GM12878 (cell line): ENCODE data around the gene PTGES2. TPM values are rescaled to one million over a fixed set of nuclear protein-coding genes. Genes with fewer than 3 reads are reported as not detected.

Experiments
- ATAC-seq: fragments of 200-7000 bp; cut with Tn5 transposase; 3 replicates; pipeline ENCODE4 v1.9.1; 2020; ENCODE audit warnings: mild to moderate bottlenecking, moderate library complexity
- BruUV-seq: library from RNA; stranded (reverse); fragments of 400-500 nt; replicated peaks from 2 replicates; lab custom pipeline; 2021; lab: Mats Ljungman, UMichigan
- CTCF ChIA-PET: fragments of 300-600 bp; sonication (Branson Sonifier 250); formaldehyde crosslinking; extraction: SDS; loops from one replicate; lab custom pipeline; 2021; ENCODE audit warnings: inconsistent platforms; lab: Yijun Ruan, JAX
- POLR2A ChIA-PET: fragments of 350-600 bp; formaldehyde crosslinking; extraction: SDS; loops from one replicate; lab custom pipeline; 2021; ENCODE audit warnings: inconsistent platforms; lab: Charles Lee
- RAD21 ChIA-PET: fragments of 300-600 bp; sonication (Branson Sonifier 250); formaldehyde crosslinking; loops from one replicate; lab custom pipeline; 2023; ENCODE audit warnings: antibody characterized with exemption; ENCODE audit not compliant: unreplicated experiment; lab: Charles Lee
- SMC1A ChIA-PET: fragments of 300-600 bp; sonication (Branson Sonifier 250); formaldehyde crosslinking; loops from one replicate; lab custom pipeline; 2023; ENCODE audit not compliant: unreplicated experiment, uncharacterized antibody; lab: Charles Lee
- DNase-seq: peaks from one replicate; pipeline ENCODE4 v3.0.0-alpha.2; 2011; ENCODE audit warnings: low read depth, low spot score
- FAIRE-seq: peaks from 3 replicates; lab custom pipeline; 2011; peaks lifted over from hg19 to GRCh38; lab: Jason Lieb, UNC
- H2AFZ ChIP-seq: 2 replicates; pipeline ENCODE4 v1.6.0; 2011; ENCODE audit warnings: low read depth, low read length, control low read depth; ENCODE audit not compliant: control insufficient read depth
- H3K27ac ChIP-seq: 2 replicates; pipeline ENCODE4 v1.5.1; 2011; ENCODE audit warnings: control low read depth; ENCODE audit not compliant: control insufficient read depth, insufficient read depth
- H3K27me3 ChIP-seq, 2 experiments: replicated peaks in 1 of 2; 2 replicates each; pipeline versions ENCODE4 v1.6.0 to v1.6.1; 2011; ENCODE audit warnings: low read length in 1 of 2; ENCODE audit not compliant: control insufficient read depth in 2 of 2, insufficient read depth in 2 of 2
- H3K36me3 ChIP-seq, 2 experiments: 2 replicates each; pipeline ENCODE4 v1.5.1; 2011; ENCODE audit warnings: low read length in 1 of 2; ENCODE audit not compliant: control insufficient read depth in 2 of 2, insufficient read depth in 2 of 2
- H3K4me1 ChIP-seq: 2 replicates; pipeline ENCODE4 v1.6.1; 2011; ENCODE audit warnings: mild to moderate bottlenecking, low read length, moderate library complexity, mixed read lengths; ENCODE audit not compliant: control insufficient read depth, insufficient read depth
- H3K4me2 ChIP-seq: 2 replicates; pipeline ENCODE4 v1.6.0; 2011; ENCODE audit warnings: control low read depth; ENCODE audit not compliant: control insufficient read depth, insufficient read depth
- H3K4me3 ChIP-seq: fragments of 200-600 bp; sonication (generic); 2 replicates; pipeline ENCODE4 v1.5.1; 2016
- H3K79me2 ChIP-seq: 2 replicates; pipeline ENCODE4 v1.6.0; 2011; ENCODE audit warnings: low read length; ENCODE audit not compliant: control insufficient read depth, insufficient read depth
- H3K9ac ChIP-seq: 2 replicates; pipeline ENCODE4 v1.8.0; 2011; ENCODE audit warnings: low read length, control low read depth, mixed read lengths; ENCODE audit not compliant: control insufficient read depth, insufficient read depth
- H3K9me3 ChIP-seq: replicated peaks from 3 replicates; pipeline ENCODE4 v1.5.1; 2011; ENCODE audit warnings: mild to moderate bottlenecking, low read length; ENCODE audit not compliant: control insufficient read depth, insufficient read depth
- H4K20me1 ChIP-seq: 2 replicates; pipeline ENCODE4 v1.6.0; 2011; ENCODE audit not compliant: control insufficient read depth, insufficient read depth
- ETV6 ChIP-seq, 2 experiments: fragments of 450-650 bp in 1 of 2; IDR thresholded peaks in 1 of 2; conservative IDR thresholded peaks in 1 of 2; 2 replicates each; pipeline ENCODE4 v1.6.1; 2014; ENCODE audit warnings: antibody characterized with exemption in 1 of 2, borderline replicate concordance in 1 of 2, low read depth in 1 of 2, mild to moderate bottlenecking in 1 of 2, moderate library complexity in 1 of 2
- GABPA ChIP-seq: IDR thresholded peaks from 2 replicates; pipeline ENCODE4 v1.6.1; 2014; ENCODE audit warnings: antibody characterized with exemption, low read depth, mild to moderate bottlenecking, inconsistent platforms
- GATAD2B ChIP-seq: fragments of 450-650 bp; conservative IDR thresholded peaks from 2 replicates; pipeline ENCODE4 v1.6.1; 2017; ENCODE audit warnings: low read depth, mild to moderate bottlenecking, moderate library complexity
- HDAC2 ChIP-seq: fragments of 200-600 bp; sonication (generic); IDR thresholded peaks from 2 replicates; pipeline ENCODE4 v1.6.1; 2017
- HDAC6 ChIP-seq: fragments of 200-600 bp; sonication (generic); IDR thresholded peaks from one replicate; pipeline ENCODE4 v1.8.0; 2017; ENCODE audit warnings: antibody characterized with exemption; ENCODE audit not compliant: unreplicated experiment
- PML ChIP-seq: IDR thresholded peaks from 2 replicates; pipeline ENCODE4 v1.6.1; 2012; ENCODE audit warnings: low read length, inconsistent platforms
- RUNX3 ChIP-seq: IDR thresholded peaks from 2 replicates; pipeline ENCODE4 v1.6.1; 2012; ENCODE audit warnings: low read length, inconsistent platforms
- SIN3A ChIP-seq: IDR thresholded peaks from 2 replicates; pipeline ENCODE4 v1.6.1; 2012; ENCODE audit warnings: low read depth, low read length, improper control_type of control experiment
- SMC3 ChIP-seq: IDR thresholded peaks from 2 replicates; pipeline ENCODE4 v1.6.1; 2011; ENCODE audit warnings: low read length, improper control_type of control experiment, borderline replicate concordance
- SP1 ChIP-seq: IDR thresholded peaks from one replicate; pipeline ENCODE4 v1.6.1; 2011; ENCODE audit warnings: low read depth, low read length
- SUPT20H ChIP-seq: IDR thresholded peaks from 2 replicates; pipeline ENCODE4 v1.6.1; 2011; ENCODE audit warnings: low read depth, mild to moderate bottlenecking, low read length, moderate library complexity, borderline replicate concordance; ENCODE audit not compliant: control insufficient read depth
- ZBTB4 ChIP-seq: fragments of 450-650 bp; formaldehyde crosslinking; IDR thresholded peaks from 2 replicates; pipeline ENCODE4 v1.4.0; 2022; ENCODE audit warnings: mild to moderate bottlenecking, moderate library complexity
- WGBS: methylation state at CpG from one replicate; pipeline ENCODE4 v1.1.6; 2016; ENCODE audit warnings: low lambda C conversion rate; ENCODE audit not compliant: insufficient replicate concordance, insufficient coverage; ENCODE audit errors: missing lambda C conversion rate; 5-methylcytosine and 5-hydroxymethylcytosine counted together
- in situ Hi-C: fragments of 300-500 bp; cut with MboI; formaldehyde crosslinking; loops from 9 replicates; pipeline ENCODE4 v1.14.3; 2018; ENCODE audit warnings: mixed read lengths
- intact Hi-C: fragments of 100-400 bp; cut with micrococcal nuclease; formaldehyde crosslinking; loops from one replicate; pipeline ENCODE4 v1.14.2; 2022; ENCODE audit not compliant: unreplicated experiment
- polyA plus RNA-seq, 11 experiments: library from polyadenylated mRNA; depleted of rRNA in 4 of 11; unstranded in 6 of 11; stranded (reverse) in 5 of 11; fragments of >200 nt; fragmentation: Nextera tagmentation in 4 of 11; fragmentation: Illumina TruSeq in 1 of 11; extraction: Ambion mirVana in 4 of 11; extraction: Trizol in 1 of 11; gene quantifications; 1 replicate in 1 of 11; 2 replicates in 10 of 11; pipeline versions ENCODE4 v1.2.1 to v1.2.3, GENCODE V29; 2011 to 2016; ENCODE audit warnings: inconsistent platforms in 2 of 11, missing spikeins in 2 of 11, low read depth in 1 of 11
- total RNA-seq, 4 experiments: library from RNA; depleted of rRNA in 3 of 4; stranded (reverse); fragments of >200 nt in 3 of 4; fragmentation: Illumina TruSeq in 1 of 4; extraction: Trizol in 1 of 4; gene quantifications; 2 replicates each; pipeline versions ENCODE4 v1.2.1 to v1.2.3, GENCODE V29; 2013 to 2021
- TF ChIP-seq, protein P1 (sequence below): fragments of 450-650 bp; IDR thresholded peaks from 2 replicates; pipeline ENCODE4 v1.6.1; 2017; ENCODE audit warnings: mild to moderate bottlenecking, low read depth, inconsistent platforms; ENCODE audit not compliant: poor library complexity, severe bottlenecking
- TF ChIP-seq, protein P2 (sequence below): fragments of 450-650 bp; IDR thresholded peaks from 2 replicates; pipeline ENCODE4 v1.6.1; 2017; ENCODE audit warnings: mild to moderate bottlenecking, moderate library complexity

Gene PTGES2
- total and polyA plus RNA-seq, 10 of the 15 experiments (the other 5 are each of a cell fraction or from before 2014, with no cell fraction given), result 2.1 to 141 (median 99.1) TPM

DNA sequence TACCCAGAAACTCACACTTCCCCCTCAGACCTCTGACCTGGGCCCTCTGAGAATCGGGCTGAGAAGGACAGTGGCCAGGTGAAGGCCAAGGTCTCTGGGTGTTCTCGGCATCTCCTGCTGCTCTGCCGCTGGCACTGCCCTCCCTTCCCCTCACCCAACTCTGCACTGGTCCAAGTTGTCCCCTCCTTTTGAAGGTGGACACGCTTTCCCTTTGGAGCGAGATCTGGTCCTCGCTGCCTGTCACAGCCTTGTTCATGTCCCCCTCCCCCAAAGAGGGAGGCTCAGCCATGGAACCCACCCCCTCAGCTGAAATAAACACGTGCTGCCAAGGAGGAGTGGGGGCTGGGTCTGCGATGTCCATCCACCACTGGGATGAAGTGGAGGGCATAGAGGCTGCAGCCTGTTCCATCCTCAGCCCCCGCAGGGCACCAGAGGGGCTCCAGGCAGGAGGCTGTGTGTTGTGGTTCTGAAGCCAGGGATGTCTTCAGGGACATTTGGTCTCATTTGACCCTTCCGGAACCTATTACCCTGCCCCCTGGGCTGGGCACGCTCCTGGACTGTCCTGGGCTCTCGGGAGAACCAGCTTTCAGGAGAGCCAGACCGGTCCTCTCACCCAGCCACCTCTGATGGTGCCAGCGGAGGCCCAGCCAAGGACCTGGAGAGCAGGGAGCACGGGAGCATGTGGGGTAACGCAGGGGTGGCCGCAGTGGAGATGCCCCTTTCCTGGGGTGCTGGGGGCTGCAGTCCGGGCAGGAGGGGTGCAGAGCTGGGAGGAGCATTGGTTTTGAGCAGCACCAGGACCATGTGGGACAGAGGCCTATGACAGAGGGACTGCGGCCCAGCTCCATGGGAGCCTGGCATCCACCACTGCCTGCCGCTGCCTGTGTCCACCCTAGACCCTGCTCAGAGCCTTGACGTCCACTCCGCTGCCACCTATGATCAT lies 17.0 kb upstream of the PTGES2 start:
- Histone ChIP-seq H3K79me2 (no peaks in the 10 kb centered on the region), H3K27ac (no peak overlapping the region), H3K4me1 (no peaks in the 10 kb centered on the region), H3K4me2 (no peak overlapping the region), H3K27me3 (peaks cover 0 to 1% of the 10 kb centered on the region in 2 experiments; a peak in 2 of 4 replicates), H4K20me1 (no peaks in the 10 kb centered on the region), H3K9ac (no peak overlapping the region), H3K4me3 (no peak overlapping the region), H3K36me3 (no peaks in the 10 kb centered on the region), H3K9me3 (no peaks in the 10 kb centered on the region), H2AFZ (no peak overlapping the region)
- WGBS, result 35% methylated on average over 22 of the region's 22 CpGs
- ATAC-seq (no peak), FAIRE-seq (no peak), DNase-seq (no peak)
- in situ Hi-C loops, result no loop called here
- intact Hi-C loops, result no loop called here
- ChIA-PET POLR2A (no interaction called here), SMC1A (no interaction called here), RAD21 (no interaction called here), CTCF (no interaction called here)
- BruUV-seq, result no TSS peak
- TF ChIP-seq HDAC6 (no peak), SUPT20H (no peak), SMC3 (no peak), ETV6 (conservative IDR thresholded peaks at IDR 0.05 in 1 of 2, IDR thresholded peaks at IDR 0.05 in 1 of 2; ENCODE audit: borderline replicate concordance in 1 of 2, low read depth in 1 of 2) (no peak), RUNX3 (no peak), PML (no peak), SIN3A (no peak), HDAC2 (no peak), GABPA (no peak), ZBTB4 (CRISPR knock-in tag) (no peak), SP1 (no peak), GATAD2B (no peak)
- TF ChIP-seq, protein P1, sequence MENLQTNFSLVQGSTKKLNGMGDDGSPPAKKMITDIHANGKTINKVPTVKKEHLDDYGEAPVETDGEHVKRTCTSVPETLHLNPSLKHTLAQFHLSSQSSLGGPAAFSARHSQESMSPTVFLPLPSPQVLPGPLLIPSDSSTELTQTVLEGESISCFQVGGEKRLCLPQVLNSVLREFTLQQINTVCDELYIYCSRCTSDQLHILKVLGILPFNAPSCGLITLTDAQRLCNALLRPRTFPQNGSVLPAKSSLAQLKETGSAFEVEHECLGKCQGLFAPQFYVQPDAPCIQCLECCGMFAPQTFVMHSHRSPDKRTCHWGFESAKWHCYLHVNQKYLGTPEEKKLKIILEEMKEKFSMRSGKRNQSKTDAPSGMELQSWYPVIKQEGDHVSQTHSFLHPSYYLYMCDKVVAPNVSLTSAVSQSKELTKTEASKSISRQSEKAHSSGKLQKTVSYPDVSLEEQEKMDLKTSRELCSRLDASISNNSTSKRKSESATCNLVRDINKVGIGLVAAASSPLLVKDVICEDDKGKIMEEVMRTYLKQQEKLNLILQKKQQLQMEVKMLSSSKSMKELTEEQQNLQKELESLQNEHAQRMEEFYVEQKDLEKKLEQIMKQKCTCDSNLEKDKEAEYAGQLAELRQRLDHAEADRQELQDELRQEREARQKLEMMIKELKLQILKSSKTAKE, result no peak
- TF ChIP-seq, protein P2, sequence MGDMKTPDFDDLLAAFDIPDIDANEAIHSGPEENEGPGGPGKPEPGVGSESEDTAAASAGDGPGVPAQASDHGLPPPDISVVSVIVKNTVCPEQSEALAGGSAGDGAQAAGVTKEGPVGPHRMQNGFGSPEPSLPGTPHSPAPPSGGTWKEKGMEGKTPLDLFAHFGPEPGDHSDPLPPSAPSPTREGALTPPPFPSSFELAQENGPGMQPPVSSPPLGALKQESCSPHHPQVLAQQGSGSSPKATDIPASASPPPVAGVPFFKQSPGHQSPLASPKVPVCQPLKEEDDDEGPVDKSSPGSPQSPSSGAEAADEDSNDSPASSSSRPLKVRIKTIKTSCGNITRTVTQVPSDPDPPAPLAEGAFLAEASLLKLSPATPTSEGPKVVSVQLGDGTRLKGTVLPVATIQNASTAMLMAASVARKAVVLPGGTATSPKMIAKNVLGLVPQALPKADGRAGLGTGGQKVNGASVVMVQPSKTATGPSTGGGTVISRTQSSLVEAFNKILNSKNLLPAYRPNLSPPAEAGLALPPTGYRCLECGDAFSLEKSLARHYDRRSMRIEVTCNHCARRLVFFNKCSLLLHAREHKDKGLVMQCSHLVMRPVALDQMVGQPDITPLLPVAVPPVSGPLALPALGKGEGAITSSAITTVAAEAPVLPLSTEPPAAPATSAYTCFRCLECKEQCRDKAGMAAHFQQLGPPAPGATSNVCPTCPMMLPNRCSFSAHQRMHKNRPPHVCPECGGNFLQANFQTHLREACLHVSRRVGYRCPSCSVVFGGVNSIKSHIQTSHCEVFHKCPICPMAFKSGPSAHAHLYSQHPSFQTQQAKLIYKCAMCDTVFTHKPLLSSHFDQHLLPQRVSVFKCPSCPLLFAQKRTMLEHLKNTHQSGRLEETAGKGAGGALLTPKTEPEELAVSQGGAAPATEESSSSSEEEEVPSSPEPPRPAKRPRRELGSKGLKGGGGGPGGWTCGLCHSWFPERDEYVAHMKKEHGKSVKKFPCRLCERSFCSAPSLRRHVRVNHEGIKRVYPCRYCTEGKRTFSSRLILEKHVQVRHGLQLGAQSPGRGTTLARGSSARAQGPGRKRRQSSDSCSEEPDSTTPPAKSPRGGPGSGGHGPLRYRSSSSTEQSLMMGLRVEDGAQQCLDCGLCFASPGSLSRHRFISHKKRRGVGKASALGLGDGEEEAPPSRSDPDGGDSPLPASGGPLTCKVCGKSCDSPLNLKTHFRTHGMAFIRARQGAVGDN, result no peak
